GM04504 (cell line): Measurements from ENCODE around the gene VWA8.
"Not testable (repeated sequence)": the region's sequence is repeated elsewhere in the genome, so short reads cannot be mapped to it uniquely, and the experiment has no call there.

Experiments used
- DNase-seq: peaks from one replicate; pipeline ENCODE4 v3.0.0-alpha.2; 2012; ENCODE audit warnings: low read depth

VWA8 gene

DNA sequence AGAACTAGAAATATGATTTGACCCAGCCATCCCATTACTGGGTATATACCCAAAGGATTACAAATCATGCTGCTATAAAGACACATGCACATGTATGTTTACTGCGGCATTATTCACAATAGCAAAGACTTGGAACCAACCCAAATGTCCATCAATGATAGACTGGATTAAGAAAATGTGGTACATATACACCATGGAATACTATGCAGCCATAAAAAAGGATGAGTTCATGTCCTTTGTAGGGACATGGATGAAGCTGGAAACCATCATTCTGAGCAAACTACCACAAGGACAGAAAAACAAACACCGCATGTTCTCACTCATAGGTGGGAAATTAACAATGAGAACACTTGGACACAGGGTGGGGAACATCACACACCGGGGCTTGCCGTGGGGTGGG, 38.0 kb downstream of the VWA8 start:
- not testable (repeated sequence) for DNase-seq

DNA sequence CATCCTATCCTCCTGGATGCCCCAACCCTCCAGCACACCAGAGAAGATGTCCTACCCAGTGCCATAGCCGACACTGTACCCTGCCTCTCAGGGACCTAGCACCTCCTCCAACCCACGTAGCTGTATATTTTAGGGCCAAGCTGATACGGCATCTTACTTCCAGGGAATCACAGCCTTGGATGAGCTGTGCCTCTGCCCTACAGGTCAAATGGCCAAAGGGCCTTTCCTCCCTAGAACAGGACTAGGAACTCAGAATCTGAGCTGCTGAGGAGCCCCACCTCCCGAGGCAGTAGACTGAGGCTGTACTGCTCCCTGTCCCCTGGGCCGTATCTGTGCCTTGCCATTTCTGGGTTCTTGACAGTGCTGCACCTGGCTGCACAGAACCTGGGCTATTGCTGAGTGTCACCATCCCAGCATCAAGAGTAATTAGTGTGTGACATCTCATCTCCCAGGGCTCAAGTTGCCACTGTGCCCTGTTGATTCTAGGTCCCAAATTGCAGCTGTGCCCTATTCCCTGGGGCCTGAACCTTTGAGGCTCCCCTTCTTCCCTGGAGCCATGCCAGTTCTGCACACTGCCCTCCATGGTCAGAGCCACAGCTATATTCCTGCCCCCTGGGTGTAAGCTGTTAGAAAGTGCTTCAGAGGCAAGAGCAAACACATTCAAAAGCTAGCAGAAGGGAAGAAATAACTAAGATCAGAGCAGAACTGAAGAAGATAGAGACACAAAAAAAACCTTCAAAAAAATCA, 41.0 kb downstream of the VWA8 start:
- DNase-seq, result no peak

DNA sequence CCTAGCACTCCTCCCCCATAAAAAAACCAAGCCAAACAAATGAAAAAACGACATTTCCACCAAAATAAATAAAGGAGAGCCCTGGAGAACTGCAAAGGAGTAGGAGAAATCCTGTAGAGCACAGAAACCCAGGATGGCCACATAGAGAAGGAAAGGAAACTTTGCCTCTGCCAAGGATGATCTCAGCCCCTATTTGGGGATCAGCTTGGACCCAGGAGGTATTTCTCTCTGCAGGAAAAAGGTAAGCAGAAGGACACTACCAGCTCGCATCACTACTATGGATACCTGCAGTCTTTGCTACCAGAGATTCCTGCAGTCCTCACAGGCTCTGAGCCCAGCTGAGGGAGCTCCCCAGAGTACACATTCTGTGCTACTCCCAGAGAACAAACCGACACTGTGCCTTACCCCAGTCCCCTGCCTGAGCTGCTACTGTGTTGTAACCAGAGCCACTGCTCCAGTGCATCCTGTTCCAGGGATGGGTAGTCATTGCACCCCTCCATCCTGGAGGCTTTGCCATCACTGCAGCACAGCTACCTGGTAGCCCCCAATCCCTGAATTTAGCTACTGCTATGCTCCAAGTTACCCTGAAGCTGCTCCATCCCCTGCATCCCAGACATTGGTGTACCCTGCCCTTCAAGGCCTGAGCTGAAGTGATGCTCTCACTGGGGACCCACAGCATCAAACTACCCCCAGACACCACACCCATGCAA, 41.7 kb downstream of the VWA8 start:
- no peak for DNase-seq

DNA sequence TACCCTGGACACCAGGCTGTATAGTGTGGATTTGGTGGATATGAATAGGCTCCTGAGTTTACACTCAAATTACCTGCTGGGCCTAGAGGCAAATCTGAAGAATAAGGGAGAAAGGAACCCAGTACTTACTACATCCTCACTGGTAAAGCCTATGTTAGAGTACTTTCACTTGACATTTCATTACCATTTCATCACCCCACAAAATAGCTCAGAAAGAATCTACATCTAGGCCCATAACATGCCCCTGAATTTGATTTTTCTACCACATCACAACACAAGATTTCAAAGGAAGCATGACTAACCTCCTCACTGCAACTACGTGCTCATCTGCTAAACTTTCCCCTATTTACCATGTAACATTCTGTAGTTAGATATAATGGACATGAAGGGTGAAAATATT, 43.3 kb downstream of the VWA8 start:
- peak; percentile 40 for DNase-seq

DNA sequence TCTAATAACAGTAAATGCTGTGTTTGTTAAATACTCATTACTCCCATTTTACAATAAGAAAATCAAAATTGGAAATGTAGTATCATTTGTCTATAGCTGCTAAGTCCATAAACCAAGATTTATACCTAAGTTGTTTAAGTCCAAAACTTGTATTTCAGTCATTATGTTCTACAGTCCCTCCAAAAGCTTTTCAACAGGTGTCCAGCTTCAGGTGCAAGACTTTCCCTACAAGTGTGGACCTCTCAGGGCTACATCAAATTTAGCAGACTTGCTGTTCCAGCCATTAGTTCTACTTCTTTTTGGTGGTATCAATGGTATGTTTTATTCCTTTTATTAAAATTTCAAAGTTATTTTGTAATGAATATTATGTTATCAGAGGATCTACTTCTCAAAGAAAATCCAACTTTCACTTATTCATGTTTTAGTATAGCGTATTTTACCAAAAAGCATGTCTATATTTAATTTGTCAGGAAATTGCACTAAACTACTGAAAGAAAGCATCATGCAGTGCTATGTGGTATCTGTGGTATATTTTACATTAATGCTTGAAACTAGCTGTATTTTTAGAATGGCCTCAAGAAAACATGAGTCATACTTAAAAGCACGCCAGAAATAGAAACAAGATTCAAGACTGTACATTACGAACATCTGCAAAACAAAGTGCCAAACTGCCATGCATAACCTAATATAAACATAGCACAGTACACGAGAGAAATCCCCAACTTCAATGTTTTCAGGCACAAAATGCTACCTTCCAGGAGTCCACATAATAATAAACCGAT, 44.5 kb downstream of the VWA8 start:
- DNase-seq, result peak; percentile 33

DNA sequence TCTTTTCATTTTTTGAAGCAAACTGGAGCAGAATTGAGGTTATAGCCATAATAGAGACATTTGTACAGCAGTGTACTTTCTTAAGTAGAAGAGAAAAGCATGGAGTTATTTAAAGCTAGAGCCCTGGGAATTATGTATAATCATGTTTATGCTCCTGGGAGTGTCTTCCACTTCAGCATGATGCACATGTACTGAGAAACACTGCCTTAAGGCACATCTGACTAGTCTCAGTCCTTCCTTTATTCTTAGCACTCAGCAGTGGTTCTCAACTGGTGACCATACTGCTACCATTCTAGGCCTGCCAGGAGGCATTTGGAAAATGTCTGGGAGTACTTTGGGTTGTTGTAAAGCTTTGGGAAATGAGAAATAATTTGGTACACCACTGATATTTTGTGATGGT, 45.8 kb downstream of the VWA8 start:
- DNase-seq, result no peak

DNA sequence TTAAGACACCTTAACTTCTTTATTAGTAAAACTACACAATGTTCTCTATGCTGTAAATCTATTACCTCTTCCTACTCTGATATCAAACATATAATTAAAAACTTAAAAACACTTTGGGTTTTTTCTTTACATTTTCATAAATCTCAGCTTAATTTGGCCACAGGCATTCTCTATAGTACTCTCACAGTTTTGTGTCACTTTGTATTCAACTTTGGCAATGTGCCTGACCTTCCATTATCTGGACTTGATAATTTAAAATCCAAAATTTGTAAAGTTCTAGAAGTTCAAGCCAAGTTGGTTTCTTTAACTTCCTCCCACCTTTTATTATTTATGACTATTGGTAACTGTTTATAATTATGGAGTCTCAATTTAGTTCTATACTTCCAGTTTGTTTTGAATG, 46.4 kb downstream of the VWA8 start:
- no peak for DNase-seq

DNA sequence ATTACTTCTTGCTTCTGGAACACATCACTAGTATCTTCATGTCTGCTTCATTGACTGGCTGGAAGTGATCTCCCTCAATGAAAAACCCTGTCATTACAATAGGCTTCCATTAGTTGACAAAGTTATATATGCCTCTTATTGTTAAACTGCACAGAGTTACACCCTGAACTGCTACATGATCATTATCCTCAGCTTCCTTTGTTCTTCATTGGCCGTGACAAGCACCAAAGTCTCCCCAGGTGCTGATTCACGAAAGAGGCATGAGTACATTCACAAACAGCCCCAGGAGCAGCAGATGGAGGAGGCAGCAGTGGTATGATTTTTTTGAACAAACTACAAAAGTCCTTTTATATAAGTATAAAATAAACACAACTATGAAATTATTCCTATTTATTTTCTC, 51.4 kb downstream of the VWA8 start:
- DNase-seq, result no peak

DNA sequence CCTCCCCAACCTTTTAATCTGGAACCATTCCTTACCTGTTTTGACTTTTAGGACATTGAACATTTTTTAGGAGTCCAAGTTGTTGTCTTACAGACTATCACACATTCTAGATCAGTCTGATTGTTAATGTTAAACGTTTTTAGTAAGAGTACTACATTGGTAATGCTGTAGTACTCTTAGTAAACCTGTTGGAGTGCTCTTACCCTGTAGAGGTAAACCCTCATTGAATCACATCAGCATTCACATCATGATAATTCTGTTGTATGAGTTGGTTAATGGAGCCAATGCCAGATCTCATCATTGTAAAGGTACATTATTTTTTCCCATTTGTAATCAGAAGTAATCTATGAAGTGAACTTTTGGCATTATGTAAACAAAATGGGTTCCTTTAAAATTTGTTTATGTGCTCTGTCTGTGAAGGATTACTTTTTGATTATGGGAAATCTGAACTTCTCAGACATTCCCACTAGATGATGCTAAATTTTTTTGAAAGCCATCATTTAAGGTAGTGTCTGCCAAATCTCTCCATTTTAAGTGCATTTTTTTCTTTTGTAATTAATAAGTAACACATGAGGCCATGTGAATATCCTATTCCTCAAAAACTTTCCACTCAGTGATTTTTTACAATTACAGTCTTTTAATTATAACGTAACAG, 55.2 kb downstream of the VWA8 start:
- no peak for DNase-seq

DNA sequence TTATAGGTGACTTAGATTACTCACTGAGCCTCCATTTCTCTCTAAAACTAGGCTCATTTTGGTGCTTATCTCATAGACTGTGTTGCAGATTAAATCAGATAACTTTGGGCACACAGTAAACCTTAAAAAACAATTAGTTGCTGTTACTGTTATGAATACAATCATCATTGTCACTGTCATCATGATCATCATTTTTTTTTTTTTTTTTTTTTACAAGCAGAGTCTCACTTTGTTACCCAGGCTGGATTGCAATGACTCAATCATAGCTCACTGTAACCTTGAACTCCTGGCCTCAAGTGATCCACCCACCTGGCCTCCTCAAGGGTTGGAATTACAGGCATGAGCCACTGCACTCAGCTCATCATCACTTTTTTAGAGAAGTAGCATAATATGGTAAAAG, 60.0 kb downstream of the VWA8 start:
- no peak for DNase-seq

DNA sequence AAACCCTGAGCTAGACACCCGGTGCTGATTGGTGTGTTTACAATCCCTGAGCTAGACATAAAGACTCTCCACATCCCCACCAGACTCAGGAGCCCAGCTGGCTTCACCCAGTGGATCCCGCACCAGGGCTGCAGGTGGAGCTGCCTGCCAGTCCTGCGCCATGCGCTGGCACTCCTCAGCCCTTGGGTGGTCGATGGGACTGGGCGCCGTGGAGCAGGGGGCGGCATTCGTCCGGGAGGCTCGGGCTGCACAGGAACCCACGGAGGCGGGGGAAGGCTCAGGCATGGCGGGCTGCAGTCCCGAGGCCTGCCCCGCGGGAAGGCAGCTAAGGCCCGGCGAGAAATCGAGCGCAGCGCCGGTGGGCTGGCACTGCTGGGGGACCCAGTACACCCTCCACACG, 62.5 kb downstream of the VWA8 start:
- not testable (repeated sequence) for DNase-seq

DNA sequence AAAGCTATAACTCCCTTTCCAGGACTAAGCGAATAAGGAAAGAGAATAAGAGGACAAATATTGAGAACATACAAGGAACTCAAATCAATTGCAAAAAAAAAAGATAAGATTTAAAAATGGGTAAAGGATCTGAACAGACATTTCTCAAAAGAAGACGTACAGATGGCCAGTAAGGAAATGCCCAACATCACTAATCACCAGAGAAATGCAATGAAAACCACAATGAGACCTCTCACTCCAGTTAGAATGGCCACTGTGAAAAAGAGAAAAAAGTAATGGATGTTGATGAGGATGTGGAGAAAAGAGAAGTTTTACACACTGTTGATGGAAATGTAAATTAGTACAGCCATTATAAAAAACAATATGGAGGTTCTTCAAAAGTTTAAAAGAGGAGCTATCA, 63.8 kb downstream of the VWA8 start:
- DNase-seq, result no peak

DNA sequence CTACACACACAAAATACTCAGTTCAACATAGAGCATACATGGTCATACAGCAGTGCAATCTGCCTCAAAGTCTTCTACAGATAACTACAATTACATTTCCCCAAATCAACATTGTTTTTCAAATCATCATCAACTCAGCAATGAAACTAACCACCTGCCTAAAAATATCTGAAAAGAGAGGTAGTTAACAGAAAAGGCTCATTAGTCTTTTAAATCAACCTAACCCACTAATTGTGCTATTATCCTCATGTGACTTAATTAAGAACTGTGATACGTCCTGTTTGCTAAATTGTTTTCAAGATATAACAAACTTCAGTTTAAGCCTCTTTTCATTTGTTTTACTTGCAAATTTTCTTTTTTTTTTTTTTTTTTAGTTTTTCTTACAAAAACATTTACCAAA, 65.4 kb downstream of the VWA8 start:
- no peak for DNase-seq

DNA sequence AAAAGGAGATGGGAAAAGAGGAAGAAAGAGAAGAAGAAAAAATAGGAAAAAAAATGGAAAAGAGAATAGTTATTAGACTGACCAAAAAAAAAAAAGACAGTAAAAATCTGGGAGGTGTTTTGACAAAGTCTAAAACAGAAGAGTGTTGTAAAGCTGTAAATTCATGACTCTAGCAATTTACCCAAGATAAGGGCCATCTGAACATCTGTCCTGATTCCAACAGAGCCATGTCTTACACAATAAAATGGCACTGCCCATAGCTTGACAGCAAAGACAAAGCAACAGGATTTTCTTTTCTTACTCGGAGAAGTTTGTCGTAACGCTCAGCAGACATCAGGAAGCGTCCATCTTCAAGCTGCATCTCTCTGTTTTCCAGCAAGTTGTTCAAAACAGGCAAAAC, 69.8 kb downstream of the VWA8 start:
- DNase-seq, result no peak

DNA sequence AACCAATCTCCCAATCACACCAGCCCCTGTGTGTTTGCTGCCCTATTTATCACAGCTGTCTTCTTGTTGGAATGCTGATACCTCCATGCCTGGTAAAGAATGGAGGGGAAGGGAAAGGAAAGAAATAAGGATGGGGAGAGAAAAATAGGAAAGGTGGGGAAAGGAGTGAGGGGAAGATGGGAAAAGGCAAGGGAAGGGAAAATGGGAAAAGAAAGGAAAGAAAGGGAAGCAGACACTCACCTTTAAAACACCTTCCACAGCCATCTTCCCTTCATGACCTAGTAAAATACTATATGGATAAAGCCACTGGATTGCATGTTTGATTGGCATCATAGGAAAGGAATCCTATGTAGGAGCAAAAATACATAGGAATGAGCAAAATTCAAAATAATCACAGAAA, 77.8 kb downstream of the VWA8 start:
- no peak for DNase-seq

DNA sequence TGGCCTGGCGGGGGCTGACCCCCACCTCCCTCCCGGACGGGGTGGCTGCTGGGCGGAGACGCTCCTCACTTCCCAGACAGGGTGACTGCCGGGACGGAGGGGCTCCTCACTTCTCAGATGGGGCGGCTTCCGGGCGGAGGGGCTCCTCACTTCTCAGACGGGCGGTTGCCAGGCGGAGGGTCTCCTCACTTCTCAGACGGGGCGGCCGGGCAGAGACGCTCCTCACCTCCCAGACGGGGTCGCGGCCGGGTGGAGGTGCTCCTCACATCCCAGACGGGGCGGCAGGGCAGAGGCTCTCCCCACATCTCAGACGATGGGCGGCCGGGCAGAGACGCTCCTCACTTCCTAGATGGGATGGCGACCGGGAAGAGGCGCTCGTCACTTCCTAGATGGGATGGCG, 79.0 kb downstream of the VWA8 start:
- not testable (repeated sequence) for DNase-seq

DNA sequence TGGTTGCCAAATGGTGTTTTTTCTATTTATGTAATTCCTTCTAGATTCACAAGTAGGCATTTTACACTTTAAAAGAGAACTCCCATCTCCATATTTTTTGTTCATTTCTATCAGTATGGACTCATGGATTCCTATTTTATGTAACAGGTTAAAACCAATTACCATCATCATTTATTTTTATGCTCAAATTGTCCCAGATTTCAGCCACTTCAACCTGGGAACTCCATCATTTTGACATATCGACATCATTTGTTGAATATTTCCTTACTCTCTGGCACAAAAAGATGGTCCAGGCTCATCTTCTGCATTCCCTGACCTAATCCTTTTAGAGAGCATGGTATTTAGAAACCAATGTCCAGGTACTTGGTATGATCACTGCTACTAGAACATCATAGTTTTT, 79.9 kb downstream of the VWA8 start:
- no peak for DNase-seq

DNA sequence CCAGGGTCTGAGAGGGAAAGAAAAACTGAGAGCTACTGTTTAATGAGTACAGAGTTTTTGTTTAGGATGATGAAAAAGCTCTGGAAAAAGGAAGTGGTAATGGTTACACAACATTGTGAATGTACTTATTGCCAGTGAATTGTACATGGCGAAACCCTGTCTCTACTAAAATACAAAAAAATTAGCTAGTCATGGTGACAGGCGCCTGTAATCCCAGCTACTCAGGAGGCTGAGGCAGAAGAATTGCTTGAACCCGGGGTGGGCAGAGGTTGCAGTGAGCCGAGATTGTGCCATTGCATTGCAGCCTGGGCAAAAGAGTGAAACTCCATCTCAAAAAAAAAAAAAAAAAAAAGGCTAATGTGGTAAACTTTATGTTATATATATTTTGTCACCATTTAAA, 96.3 kb downstream of the VWA8 start:
- DNase-seq, result no peak

DNA sequence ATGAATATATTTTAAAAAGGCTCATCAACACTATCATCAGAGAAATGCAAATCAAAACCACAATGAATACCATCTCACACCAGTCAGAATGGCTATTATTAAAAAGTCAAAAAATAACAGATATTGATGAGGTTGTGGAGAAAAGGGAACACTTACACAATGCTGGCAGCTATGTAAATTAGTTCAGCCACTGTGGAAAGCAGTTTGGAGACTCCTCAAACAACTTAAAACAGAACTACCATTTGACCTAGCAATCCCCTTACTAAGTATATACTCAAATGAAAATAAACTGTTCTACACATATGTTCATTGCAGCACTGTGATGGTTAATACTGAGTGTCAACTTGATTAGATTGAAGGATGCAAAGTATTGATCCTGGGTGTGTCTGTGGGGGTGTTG, 98.2 kb downstream of the VWA8 start:
- DNase-seq, result not testable (repeated sequence)

DNA sequence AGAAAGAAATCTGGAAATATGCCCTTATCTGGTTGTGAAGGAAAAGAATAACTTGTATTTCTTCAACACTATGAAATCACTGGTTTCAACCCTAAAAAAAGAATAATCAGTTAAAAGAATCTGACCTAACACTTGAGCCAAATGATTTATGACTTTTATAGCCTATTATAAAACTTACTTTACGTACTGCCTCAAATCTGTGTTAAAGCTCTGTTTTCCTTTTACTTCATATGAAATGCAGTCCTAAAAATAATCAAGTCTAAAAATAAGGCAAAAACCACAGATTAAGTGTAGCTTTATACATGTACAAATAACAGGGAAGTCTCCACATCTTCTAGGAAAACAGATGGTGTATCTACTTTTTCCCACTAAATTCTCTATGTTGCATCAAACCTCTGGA, 101.3 kb downstream of the VWA8 start:
- DNase-seq, result no peak

DNA sequence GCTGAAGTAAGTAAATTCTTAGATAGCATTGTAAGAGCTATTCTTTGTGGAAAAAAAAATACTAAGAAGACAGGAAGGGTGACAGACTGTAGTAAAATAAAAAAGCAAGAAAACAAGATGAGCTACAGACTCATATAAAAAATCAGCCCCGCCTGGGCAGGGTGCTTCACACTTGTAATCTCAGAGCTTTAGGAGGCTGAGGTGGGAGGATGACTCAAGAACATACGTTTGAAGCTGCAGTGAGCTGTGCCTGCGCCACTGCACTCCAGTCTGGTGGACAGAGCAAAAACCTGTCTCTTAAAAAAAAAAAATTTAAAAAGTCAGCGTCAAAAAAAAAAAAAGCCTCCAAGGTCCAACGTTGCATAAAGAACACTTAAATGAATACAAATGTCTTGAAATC, 102.1 kb downstream of the VWA8 start:
- no peak for DNase-seq

DNA sequence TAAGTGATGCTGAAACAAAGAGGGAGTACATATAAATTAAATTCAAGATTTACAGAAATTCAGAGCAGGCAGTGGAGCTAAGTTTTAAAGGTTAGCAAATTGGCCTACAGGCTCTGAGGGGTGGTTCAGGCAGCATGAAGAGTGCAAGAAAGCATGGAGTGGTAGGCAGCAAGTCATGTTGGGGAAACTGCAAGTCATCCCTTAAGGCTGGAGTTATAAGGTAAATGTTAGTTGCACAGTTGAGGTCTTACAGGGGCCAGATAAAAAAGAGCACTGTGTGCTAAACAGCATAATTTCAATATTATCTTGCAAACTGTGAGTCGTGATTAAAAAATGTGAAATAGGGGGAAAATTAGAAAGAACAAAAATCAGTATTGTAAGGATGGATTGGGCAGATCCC, 106.2 kb downstream of the VWA8 start:
- no peak for DNase-seq

DNA sequence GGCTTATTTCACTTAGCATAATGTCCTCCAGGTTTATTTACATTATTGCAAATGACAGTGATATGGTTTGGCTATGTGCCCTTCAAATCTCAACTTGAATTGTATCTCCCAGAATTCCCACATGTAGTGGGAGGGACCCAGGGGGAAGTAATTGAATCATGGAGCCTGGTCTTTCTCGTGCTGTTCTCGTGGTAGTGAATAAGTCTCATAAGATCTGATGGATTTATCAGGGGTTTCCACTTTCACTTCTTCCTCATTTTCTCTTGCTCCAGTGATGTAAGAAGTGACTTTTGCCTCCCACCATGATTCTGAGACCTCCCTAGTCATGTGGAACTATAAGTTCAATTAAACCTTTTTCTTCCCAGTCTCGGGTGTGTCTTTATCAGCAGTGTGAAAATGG, 109.6 kb downstream of the VWA8 start:
- DNase-seq, result no peak
